H9 (cell line): Measurements from ENCODE around the gene PRKD2. TPM values are rescaled to one million over a fixed set of nuclear protein-coding genes. Genes with fewer than 3 reads are reported as not detected.

Experiments
- DNase-seq: peaks from one replicate; pipeline ENCODE4 v3.0.0-alpha.2; 2017
- H2AFZ ChIP-seq: one replicate; pipeline ENCODE4 v1.6.1; 2013; ENCODE audit warnings: mild to moderate bottlenecking, low read length, control low read depth, moderate library complexity
- H2AK5ac ChIP-seq: 2 replicates; pipeline ENCODE4 v1.6.1; 2013; ENCODE audit warnings: low read length, control low read depth, mixed read lengths; ENCODE audit not compliant: insufficient read length
- H2BK120ac ChIP-seq: one replicate; pipeline ENCODE4 v1.6.1; 2013; ENCODE audit warnings: low read depth, mild to moderate bottlenecking, low read length, control low read depth, inconsistent platforms; ENCODE audit not compliant: poor library complexity, severe bottlenecking
- H2BK12ac ChIP-seq: 2 replicates; pipeline ENCODE4 v1.6.1; 2013; ENCODE audit warnings: low read length, control low read depth, mixed read lengths, low read depth; ENCODE audit not compliant: insufficient read length
- H2BK15ac ChIP-seq: 2 replicates; pipeline ENCODE4 v1.6.1; 2013; ENCODE audit warnings: low read depth, low read length, control low read depth
- H2BK20ac ChIP-seq: one replicate; pipeline ENCODE4 v1.6.1; 2013; ENCODE audit warnings: low read depth, mild to moderate bottlenecking, low read length, control low read depth, inconsistent platforms; ENCODE audit not compliant: poor library complexity, severe bottlenecking
- H2BK5ac ChIP-seq: 2 replicates; pipeline ENCODE4 v1.6.1; 2013; ENCODE audit warnings: low read length, control low read depth, mixed read lengths; ENCODE audit not compliant: insufficient read length
- H3K14ac ChIP-seq: 2 replicates; pipeline ENCODE4 v1.6.1; 2013; ENCODE audit warnings: low read length, control low read depth; ENCODE audit not compliant: insufficient read depth
- H3K18ac ChIP-seq: 2 replicates; pipeline ENCODE4 v1.6.1; 2013; ENCODE audit warnings: low read depth, mild to moderate bottlenecking, mixed read lengths, low read length, control low read depth; ENCODE audit not compliant: insufficient read length
- H3K23ac ChIP-seq: 2 replicates; pipeline ENCODE4 v1.6.1; 2013; ENCODE audit warnings: low read length, control low read depth, mixed read lengths, low read depth; ENCODE audit not compliant: insufficient read length
- H3K23me2 ChIP-seq: 2 replicates; pipeline ENCODE4 v1.6.1; 2013; ENCODE audit warnings: low read depth, mild to moderate bottlenecking, mixed read lengths, low read length, control low read depth; ENCODE audit not compliant: insufficient read length, poor library complexity, severe bottlenecking
- H3K27ac ChIP-seq: 2 replicates; pipeline ENCODE4 v1.5.1; 2013; ENCODE audit warnings: low read length, control low read depth, mixed read lengths, low read depth; ENCODE audit not compliant: insufficient read length
- H3K27me3 ChIP-seq: 2 replicates; pipeline ENCODE4 v1.6.1; 2013; ENCODE audit warnings: low read length, control low read depth, inconsistent platforms; ENCODE audit not compliant: insufficient read depth
- H3K4ac ChIP-seq: 2 replicates; pipeline ENCODE4 v1.6.1; 2013; ENCODE audit warnings: low read depth, mild to moderate bottlenecking, control low read depth, inconsistent platforms, low read length, moderate library complexity
- H3K4me1 ChIP-seq: 2 replicates; pipeline ENCODE4 v1.6.1; 2013; ENCODE audit warnings: low read length, control low read depth, inconsistent platforms; ENCODE audit not compliant: insufficient read depth
- H3K4me2 ChIP-seq: 2 replicates; pipeline ENCODE4 v1.6.1; 2013; ENCODE audit warnings: low read length, control low read depth, mixed read lengths; ENCODE audit not compliant: insufficient read length, insufficient read depth
- H3K56ac ChIP-seq: 2 replicates; pipeline ENCODE4 v1.6.1; 2013; ENCODE audit warnings: low read depth, mild to moderate bottlenecking, mixed read lengths, low read length, control low read depth; ENCODE audit not compliant: insufficient read length
- H3K79me1 ChIP-seq: 2 replicates; pipeline ENCODE4 v1.6.1; 2013; ENCODE audit warnings: low read depth, mild to moderate bottlenecking, moderate library complexity, low read length, control low read depth, inconsistent platforms; ENCODE audit not compliant: insufficient read depth, poor library complexity, severe bottlenecking
- H3K79me2 ChIP-seq: 2 replicates; pipeline ENCODE4 v1.6.1; 2013; ENCODE audit warnings: low read length, control low read depth, inconsistent platforms; ENCODE audit not compliant: insufficient read depth
- H3K9ac ChIP-seq: 2 replicates; pipeline ENCODE4 v1.6.1; 2013; ENCODE audit warnings: low read length, control low read depth, mixed read lengths; ENCODE audit not compliant: insufficient read length; ENCODE audit errors: extremely low read depth
- H3K9me3 ChIP-seq: one replicate; pipeline ENCODE4 v1.6.1; 2013; ENCODE audit warnings: low read depth, low read length, inconsistent platforms; ENCODE audit not compliant: control insufficient read depth
- H3T11ph ChIP-seq: one replicate; pipeline ENCODE4 v1.6.1; 2013; ENCODE audit warnings: mild to moderate bottlenecking, low read length, control low read depth, inconsistent platforms
- H4K20me1 ChIP-seq: one replicate; pipeline ENCODE4 v1.6.1; 2013; ENCODE audit not compliant: control insufficient read depth, insufficient read length, insufficient read depth
- H4K5ac ChIP-seq: 2 replicates; pipeline ENCODE4 v1.6.1; 2013; ENCODE audit warnings: low read depth, mild to moderate bottlenecking, mixed read lengths, low read length, control low read depth; ENCODE audit not compliant: insufficient read length
- H4K8ac ChIP-seq: replicated peaks from 2 replicates; pipeline ENCODE4 v1.6.1; 2013; ENCODE audit warnings: low read length, control low read depth, mixed read lengths, low read depth; ENCODE audit not compliant: insufficient read length
- H4K91ac ChIP-seq: 2 replicates; pipeline ENCODE4 v1.6.1; 2013; ENCODE audit warnings: low read depth, mild to moderate bottlenecking, moderate library complexity, mixed read lengths, low read length, control low read depth; ENCODE audit not compliant: insufficient read length
- H3K27ac Mint-ChIP-seq, 3 experiments: 2 replicates in 2 of 3; 3 replicates in 1 of 3; pipeline ENCODE4 v1.8.0; 2020 to 2021; ENCODE audit warnings: mixed read lengths in 3 of 3, mild to moderate bottlenecking in 1 of 3, moderate library complexity in 1 of 3
- H3K27me3 Mint-ChIP-seq: 2 replicates; pipeline ENCODE4 v1.8.0; 2021; ENCODE audit warnings: low read depth, mild to moderate bottlenecking, moderate library complexity, mixed read lengths
- H3K36me3 Mint-ChIP-seq, 3 experiments: 2 replicates in 2 of 3; 3 replicates in 1 of 3; pipeline ENCODE4 v1.8.0; 2020 to 2021; ENCODE audit warnings: low read depth in 3 of 3, mixed read lengths in 3 of 3; ENCODE audit not compliant: insufficient read depth in 1 of 3
- H3K4me1 Mint-ChIP-seq, 2 experiments: 2 replicates each; pipeline ENCODE4 v1.8.0; 2020; ENCODE audit warnings: mixed read lengths in 2 of 2
- H3K4me3 Mint-ChIP-seq, 2 experiments: 2 replicates in 1 of 2; 3 replicates in 1 of 2; pipeline ENCODE4 v1.8.0; 2020 to 2021; ENCODE audit warnings: mild to moderate bottlenecking in 2 of 2, mixed read lengths in 2 of 2, moderate library complexity in 1 of 2
- H3K9me3 Mint-ChIP-seq, 2 experiments: 2 replicates in 1 of 2; 3 replicates in 1 of 2; pipeline ENCODE4 v1.8.0; 2020; ENCODE audit warnings: mild to moderate bottlenecking in 2 of 2, mixed read lengths in 2 of 2, moderate library complexity in 1 of 2
- CTCF ChIP-seq: fragments of 200-600 bp; sonication (generic); conservative IDR thresholded peaks from 3 replicates; pipeline ENCODE4 v1.8.0; 2021; ENCODE audit warnings: antibody characterized with exemption, mild to moderate bottlenecking
- WGBS: extraction: QIAGEN DNeasy Blood & Tissue Kit; methylation state at CpG from one replicate; pipeline ENCODE4 v1.1.7; 2013; ENCODE audit warnings: missing lambda C conversion rate, low lambda C conversion rate, mixed read lengths; ENCODE audit not compliant: insufficient read length; ENCODE audit errors: extremely low coverage; 5-methylcytosine and 5-hydroxymethylcytosine counted together
- total RNA-seq: library from RNA; stranded (reverse); gene quantifications from 2 replicates; pipeline ENCODE4 v1.2.1, GENCODE V29; 2021

The PRKD2 gene
- total RNA-seq, 1 experiment from 2014 or later, result 60.7 TPM

DNA sequence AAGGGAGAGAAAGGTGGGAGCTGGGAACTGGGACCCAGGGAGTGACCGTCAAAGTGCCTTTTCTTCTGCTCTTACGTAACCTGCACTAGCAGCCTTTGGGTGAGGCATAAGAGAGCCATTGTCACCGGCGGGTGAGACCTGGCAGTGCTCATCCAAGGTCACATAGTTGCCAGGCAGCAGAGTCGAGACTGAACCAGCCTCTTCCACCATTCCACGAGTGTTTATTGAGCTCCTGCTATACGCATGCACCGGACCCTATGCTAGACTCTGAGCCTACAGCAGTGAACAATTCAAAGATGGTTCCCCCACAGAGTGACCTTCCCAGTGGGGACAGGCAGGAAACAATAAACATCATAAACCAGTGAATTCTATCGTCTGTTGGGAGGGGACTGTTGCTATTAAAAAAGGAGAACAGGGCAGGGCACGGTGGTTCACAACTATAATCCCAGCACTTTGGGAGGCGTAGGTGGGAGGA, 47.9 kb upstream of the PRKD2 start:
- Histone ChIP-seq H4K20me1 (no peaks in the 10 kb centered on the region), H3K23me2 (no peaks in the 10 kb centered on the region), H2BK15ac (no peak overlapping the region), H2BK12ac (no peak overlapping the region), H2BK5ac (no peak overlapping the region), H3K27ac (no peak overlapping the region), H2BK20ac (no peak overlapping the region), H3K4ac (no peak overlapping the region), H2AFZ (no peak overlapping the region), H3K9ac (no peak overlapping the region), H3K79me2 (no peaks in the 10 kb centered on the region), H4K91ac (no peak overlapping the region), H3K4me1 (no peaks in the 10 kb centered on the region), H3T11ph (no peak overlapping the region), H3K56ac (no peak overlapping the region), H4K5ac (no peak overlapping the region), H3K18ac (no peak overlapping the region), H3K27me3 (no peaks in the 10 kb centered on the region), H4K8ac (no peak overlapping the region), H3K9me3 (no peaks in the 10 kb centered on the region), H3K14ac (no peak overlapping the region), H3K79me1 (no peaks in the 10 kb centered on the region), H2BK120ac (no peak overlapping the region), H2AK5ac (no peak overlapping the region), H3K23ac (no peak overlapping the region), H3K4me2 (no peak overlapping the region)
- Mint-ChIP-seq H3K27me3 (no peaks in the 10 kb centered on the region; the same call in 1 of the 2 replicates), H3K36me3 (no peaks in the 10 kb centered on the region), H3K4me1 (peaks cover 7 to 13% of the 10 kb centered on the region in 2 experiments; a peak in 3 of 4 replicates), H3K4me3 (no peak overlapping the region), H3K27ac (no peak overlapping the region; a peak in 1 of 7 replicates), H3K9me3 (no peaks in the 10 kb centered on the region; a peak in 1 of 5 replicates)
- WGBS, result no CpG with 5 or more reads among the region's 11 CpGs
- no peak for TF ChIP-seq CTCF
- no peak for DNase-seq
